ENCODE results near the gene PRAC2.

The PRAC2 gene

DNA sequence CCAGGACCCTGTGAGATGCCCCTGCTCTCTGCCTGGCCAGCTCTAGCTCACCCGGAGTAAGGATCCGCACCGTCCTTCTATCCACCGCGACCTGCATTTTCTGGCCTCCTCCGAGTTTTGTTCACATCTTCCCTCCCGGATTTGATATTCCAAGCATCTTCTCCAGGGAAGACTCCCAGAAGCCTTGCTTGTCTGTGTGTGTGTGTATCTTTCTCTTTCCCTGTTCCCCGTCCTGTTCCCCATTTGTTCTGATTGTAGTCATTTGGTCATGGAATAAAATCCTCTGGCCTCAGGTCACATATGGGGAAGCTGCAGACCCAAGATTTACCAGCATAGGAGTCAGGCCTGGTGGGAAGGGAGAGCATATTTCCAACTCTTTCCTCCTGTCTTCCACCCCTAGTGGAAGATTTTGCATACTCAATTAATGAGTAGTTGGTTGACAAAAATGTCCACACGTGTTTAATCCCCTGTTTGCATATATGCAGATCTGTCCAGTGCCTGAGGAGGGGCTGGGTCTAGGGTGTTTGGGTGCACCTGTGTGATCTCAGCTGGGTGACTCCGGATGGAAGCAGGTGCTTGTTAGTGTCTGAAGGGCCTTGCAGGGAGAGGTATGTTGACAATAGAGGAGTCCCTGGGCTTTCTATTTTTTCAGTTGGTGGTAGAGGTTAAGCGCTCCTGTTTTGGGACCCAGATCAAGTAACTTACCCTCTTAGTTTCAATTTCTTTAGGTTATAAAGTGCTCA lies 2.5 kb upstream of the PRAC2 start:
- no peak for DNase-seq (ENCODE audit: low spot score)

DNA sequence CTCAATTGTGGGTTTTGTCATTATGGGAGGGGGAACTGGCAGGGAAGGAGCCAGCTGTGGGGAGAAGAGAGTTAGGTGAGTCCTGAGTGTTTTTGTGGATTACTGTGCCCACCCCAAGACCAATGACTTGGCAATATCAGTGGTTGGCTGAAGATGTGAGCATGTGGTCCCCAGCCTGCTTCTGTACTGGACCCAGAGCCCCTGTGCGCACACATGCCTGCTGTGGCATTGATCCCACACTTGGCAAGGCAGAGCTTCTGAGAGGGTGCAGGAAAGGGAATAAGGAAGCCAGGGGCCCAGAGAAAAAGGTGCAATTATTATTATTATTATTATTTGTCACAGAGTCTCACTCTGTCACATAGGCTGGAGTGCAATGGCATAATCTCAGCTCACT lies 2.0 kb upstream of the PRAC2 start:
- no peak for DNase-seq (ENCODE audit: low spot score)

DNA sequence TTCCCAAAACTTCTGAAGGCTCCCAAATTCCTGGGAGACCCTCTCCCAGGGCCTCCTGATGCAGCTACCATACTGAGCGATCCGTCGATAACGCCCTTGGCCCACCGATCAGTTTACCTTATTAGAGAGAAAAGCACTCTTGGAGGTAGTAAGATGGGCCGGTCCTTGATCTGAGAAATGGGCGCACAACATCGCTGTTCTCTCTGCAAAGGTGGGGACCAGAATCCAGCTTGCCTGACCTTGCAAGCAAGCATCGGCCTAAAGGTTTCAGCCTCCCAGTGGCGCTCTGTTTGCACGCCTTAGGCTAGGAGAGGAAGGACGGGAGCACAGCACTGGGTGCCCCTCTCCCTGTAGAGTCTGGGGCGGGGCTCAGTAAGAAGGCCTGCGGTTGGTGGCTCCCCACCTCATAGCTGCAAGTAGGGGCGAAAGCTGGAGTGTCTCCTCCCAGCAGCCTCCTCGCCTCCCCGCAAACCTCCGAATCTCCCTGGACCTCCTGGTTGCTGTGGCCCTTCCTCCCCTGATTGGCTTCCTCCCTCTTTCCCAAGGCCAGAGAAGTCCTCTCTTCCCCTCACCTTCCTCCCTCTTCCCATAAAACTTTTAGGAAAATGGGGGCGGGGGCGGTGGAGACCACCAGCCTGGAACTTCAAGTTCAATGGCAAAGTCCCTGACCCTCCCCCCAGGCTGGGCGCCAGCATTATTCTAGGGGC lies 631 bp upstream of the PRAC2 start, which contains the start of gene PRAC1:
Gene PRAC1 (minus strand): TSS at position 318 of the 707 bp plus-strand sequence. CDS start 126 bp downstream, at position 192.
- DNase-seq (ENCODE audit: low spot score), result no peak

DNA sequence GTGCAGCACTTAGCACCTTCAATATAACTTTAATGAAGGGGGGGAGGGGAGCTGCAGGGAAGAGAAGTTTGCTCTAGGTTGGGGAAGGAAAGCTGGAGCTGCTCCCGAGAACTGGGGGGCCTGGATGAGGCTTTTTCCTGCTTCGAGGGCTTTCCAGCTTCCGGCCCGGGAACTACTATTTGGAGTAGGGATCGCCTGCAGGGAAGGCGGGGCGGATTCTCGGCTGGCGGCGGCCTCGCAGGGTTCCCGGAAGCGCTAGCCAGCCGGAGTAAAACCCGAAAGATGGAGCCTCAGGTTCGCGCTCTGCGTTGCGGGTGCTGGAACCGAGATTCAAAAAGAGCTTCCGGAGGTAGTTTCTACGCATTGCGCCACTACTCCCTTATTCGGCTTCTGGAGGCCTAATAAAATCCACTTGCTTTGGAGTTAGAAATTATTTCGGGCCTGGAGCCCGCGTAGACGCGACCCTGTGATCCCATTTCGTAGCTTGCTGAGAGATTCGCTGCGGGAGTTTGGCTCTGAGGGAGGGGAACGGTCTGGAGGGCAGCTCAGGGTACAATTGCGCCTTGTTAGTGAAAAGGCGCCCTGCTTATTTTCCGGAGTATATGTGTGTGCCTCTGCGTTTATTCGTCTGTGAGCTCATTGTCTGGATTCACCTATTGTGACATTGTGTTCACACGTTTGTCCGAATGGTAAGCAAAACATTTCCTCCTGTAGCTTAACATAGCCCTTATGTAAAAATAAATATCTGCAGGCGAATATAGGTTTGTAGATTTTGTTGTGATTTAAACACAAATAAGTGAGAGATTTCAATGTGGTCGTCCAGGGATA lies 652 bp downstream of the PRAC2 start:
- DNase-seq (ENCODE audit: low spot score), result no peak

DNA sequence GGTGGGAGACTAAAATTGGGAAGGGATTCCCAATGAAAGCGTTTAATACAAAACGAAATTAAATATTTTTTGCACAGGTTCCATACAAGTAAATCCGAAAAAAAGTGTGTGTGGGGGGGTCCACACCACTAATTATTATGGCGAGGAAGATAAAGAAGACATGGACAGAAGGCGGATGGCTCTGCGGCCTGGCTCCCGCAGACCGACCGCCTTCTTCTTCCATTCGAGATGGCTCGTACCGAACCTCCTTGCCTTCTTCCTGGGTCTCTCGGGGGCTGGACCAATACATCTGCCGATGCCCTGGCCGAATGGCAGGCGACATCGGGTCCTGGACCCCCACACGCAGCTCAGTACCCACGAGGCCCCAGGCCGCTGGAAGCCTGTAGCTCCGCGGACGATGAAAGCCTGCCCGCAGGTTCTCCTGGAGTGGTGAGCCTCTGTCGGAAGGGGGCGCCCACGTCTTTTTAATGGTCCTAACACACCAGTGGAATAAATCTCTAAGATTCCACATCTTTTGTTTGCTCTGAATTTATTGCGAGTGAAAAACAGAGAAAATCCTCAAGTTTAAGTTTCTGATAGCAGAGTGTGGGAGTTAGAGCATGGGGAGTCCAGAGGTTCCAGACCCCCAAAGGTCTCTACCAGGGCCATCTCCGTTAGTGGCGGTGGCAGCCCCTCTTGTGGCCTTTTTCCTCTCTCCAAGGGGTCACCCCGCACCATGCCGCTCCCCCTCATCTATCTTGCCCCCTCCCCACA lies 1.4 kb downstream of the PRAC2 start:
- peak; percentile 46 for DNase-seq (ENCODE audit: low spot score)

DNA sequence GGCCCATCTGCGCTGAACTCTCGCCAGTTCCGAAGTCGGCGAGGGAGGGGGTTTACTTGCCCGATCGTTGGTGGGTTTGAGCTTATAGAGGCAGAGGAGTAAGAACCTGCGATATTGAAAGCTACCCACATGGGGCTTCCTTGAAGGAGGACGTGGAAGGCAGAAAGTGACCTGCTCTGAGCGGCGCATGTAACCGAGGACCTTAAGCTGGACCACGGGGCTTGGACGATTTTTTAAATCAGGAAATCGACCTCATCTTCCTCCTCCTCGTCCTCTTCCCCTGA lies 2.0 kb downstream of the PRAC2 start:
- no peak for DNase-seq (ENCODE audit: low spot score)

DNA sequence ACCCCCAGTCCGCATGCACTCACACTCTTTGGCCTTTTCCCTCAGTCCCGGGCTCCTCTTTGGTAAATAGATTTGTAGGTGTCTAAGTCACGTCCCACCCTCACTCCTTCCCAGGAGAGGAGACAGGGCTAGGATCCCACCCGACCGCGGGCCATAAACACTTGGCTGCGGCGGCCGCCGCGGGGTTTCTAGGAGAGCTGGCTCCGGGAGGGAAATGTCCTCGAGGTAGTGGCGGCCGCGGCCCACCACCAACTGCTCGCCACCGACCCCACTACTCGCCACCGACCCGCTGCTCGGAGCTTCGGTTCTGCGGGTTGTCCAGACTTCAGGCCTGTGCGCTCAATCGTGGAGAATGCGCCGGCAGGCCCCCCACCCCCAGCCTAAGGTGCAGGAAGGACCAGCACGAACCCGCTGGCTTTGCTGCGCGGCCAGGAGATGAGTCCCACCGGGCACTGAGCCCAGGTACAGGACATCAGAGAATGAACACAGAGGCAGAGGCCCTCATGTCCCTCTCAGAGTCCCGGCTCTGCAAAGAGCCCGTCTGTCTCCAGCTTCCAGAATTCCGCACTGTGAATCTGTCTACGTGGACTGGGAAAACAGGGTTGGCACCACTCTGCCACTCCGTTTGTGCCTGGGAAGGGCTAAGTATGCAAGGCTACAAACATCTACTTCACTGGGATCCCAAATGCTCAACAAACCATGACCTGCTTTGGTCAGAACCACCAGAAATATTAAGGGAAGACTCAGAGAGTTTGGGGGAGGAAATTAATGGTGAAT lies 2.5 kb downstream of the PRAC2 start:
- DNase-seq (ENCODE audit: low spot score), result no peak

DNA sequence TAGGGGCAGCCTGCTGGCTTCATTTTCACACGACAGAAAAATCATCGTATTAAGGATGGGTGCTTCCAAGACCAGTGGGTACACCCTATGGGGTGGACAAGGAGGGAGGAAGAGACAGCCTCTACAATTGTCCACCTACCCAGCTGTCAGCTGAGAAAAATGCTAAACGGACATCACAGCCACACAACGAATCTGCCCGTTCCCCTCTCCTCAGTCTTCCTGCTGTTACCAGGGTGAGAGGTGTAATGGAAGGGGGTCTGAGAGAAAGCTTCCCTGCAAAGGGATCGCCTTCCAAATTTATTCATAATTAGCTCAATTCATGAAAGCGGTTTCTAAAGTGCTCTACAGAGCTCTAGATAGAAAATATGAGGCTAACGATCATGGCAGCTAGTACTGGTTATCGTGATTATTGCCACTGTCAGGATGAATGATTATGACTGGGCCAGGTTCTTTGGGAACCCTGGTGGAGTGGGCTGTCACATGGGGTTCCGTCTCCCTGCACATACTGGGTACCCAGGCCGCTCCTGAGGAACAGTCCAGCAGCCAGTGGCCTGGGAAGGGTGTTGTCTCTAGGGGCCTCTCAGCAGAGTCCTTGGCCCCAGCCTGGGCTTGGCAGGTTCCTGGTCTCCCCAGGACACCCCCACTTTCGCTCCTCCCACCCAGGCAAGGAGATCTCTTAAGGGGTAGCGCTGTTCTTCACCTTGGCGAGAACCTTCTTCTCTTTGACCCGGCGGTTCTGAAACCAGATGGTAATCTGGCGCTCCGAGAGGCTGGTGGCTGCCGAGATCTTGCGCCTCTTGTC lies 3.3 kb downstream of the PRAC2 start:
- DNase-seq (ENCODE audit: low spot score), result no peak

DNA sequence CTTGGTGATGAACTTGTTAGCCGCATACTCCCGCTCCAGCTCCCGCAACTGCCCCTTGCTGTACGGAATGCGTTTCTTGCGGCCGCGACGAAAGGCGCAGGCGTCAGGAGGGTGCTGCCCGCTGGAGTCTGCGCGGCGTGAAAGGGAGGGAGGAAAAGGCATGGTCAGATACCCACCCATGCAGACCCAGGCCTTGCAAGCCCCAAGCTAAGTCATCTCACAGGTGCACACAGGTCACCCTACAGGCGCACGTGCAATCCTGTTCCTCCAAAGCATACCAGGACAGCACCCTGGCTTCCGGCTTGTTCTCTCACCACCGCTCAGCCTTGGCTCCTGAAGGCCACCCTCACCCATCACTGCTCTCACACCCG lies 3.9 kb downstream of the PRAC2 start:
- DNase-seq (ENCODE audit: low spot score), result no peak

DNA sequence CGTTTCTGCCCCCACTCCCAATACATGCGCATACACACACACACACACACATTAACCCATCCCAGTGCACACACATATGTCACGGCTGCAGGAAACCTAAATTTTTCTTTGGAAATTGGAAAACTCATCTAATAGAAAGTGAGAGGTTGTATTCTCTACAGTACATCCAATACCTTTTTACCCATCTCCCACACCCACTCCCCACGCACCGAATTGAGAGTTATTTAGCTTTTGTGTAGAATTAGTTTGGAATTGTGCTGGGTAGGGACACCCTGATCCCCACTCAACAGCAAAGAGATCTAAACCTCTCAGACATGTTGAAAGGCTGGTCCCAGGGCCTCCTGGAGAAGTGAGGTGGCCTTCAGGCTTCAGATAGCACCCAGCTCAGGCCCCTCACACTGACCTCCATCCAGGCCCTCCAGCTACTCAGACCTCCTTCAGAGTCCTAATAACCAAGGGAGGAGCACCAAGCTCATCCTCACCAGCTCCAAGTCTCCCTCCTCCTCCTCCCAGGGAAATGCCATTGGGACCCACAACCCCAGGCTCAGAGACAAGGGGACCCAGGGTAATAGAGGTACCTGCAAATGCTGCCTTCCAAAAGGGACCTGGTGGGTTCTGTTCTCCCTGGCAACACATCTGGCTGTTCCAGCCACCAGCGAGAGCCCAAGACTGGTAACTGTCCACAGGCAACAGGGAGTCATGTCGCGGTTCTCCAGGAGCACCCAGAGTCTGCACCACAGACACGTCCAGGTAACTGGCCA lies 4.6 kb downstream of the PRAC2 start:
- no peak for DNase-seq (ENCODE audit: low spot score)

DNA sequence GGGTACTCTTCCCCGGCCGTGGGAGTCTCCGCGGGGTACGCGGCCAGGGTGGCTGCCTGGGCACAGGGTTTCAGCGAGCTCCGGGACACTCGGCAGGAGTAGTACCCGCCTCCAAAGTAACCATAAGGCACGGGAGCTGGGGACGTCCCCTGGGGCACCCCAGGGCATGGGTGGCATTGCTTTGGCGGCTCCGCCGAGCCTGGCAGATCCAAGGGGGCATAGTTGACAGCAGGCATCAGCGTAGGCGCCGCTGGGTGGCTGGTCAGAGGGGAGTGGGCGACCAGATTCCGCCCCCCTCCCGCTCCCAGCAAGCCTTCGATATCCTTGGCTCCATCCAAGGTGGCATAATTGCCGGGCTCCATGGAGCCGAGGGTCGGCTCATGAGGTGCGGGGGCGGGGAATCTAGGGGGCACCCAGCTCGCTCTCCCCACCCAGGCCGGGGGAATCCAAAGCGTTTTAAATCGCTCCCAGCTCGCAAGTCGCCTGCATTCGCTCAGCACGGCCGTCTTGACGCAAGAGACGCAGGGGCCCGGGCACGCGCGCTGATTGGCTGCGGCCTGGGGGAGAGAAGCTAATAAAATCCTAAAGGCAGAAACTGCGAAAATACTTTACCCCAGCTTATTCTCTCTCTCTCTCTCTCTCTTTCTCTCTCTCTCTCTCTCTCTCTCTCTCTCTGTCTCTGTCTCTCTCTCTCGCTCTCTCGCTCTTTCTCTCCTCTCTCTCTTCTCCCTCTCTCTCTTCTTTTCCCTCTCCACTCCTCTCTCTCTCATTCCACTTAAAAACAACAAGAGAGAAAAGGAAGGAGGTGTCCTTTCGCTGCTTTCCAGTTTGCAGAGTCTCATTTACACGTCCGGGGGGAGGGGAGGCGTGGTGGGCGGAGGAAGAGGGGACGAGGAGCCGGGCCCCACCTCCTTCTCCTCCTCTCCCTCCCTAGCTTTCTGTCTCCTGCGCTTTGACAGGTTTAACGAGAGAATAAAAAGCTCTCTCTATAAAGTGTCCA lies 5.5 kb downstream of the PRAC2 start, which contains the start of gene HOXB13:
Gene HOXB13 (minus strand): TSS at position 519 of the 1,000 bp plus-strand sequence. CDS start 157 bp downstream, at position 362.
- no peak for DNase-seq (ENCODE audit: low spot score)

DNA sequence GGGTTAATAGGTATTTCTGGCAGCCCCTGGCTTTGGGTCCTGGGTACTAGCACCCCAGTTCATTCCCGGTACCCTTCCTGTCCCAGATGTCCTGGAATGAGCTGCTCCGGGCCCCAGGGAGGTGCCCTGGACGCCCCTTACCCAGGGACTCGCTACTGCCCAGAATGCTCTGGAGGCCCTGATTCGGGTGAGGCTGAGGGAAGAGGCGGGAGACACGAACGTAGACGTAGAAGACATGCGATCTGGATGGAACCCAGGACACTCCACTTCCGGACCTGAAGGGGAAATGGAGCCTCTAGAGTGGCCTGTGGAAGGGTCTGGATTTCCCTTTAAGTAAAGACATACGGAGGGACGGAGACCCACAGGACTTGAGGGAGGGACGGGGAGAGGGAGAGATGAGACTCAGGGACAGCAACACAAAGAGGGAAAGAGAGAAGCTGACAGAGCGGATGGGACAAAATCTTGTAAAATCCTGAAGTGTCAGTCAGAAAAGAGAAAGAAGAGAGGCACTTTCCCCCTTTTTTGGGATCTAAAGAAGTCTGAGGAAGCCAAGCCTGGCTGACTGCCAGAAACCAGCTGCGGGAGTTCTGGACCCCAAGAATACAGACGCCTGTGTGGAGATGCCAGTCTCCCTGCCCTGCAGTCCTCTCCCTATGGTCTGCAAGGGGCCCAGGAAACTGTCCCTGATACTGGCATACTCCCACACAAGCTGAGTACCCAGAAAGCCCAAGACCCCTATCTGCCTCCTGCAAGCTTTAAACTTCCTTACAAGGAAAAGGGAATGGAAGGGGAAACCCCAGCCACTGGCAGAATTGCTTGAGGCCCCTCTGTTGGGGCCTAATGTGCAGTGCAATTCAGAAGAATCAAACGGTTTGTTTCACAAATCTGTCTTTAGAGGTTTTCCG lies 6.6 kb downstream of the PRAC2 start:
- DNase-seq (ENCODE audit: low spot score), result no peak

DNA sequence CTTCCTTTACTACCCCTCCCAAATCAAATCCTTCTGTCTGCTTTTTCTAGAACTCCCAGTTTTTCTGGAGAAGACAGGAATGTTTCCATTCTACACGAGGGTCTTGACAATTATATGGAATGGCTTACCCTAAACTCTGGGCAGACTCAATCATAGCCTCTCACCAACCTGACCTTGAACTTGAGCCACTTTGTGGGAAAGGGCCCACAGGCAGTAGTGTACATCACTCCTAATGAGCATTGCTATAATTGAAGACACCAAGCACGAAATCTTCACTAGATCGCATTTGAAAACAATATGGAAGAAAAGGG lies 7.2 kb downstream of the PRAC2 start:
- no peak for DNase-seq (ENCODE audit: low spot score)

DNA sequence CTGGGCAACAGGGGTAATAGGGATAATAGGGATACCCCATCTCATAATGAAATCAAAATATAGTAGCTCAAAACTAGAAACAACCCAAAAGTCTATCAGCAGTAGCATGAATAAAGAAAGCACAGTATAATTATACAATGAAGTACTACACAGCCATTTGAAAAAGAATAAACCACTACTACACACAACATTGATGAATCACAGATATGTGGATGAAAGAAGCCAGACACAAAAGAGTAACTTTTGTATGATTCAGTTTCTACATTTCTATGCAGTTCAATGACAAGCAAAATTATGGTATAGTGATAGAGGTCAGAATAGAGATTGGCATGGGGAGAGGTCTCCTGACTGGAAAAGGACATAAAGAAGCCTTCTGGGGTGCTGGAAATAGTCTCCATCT lies 8.4 kb downstream of the PRAC2 start:
- DNase-seq (ENCODE audit: low spot score), result no peak

DNA sequence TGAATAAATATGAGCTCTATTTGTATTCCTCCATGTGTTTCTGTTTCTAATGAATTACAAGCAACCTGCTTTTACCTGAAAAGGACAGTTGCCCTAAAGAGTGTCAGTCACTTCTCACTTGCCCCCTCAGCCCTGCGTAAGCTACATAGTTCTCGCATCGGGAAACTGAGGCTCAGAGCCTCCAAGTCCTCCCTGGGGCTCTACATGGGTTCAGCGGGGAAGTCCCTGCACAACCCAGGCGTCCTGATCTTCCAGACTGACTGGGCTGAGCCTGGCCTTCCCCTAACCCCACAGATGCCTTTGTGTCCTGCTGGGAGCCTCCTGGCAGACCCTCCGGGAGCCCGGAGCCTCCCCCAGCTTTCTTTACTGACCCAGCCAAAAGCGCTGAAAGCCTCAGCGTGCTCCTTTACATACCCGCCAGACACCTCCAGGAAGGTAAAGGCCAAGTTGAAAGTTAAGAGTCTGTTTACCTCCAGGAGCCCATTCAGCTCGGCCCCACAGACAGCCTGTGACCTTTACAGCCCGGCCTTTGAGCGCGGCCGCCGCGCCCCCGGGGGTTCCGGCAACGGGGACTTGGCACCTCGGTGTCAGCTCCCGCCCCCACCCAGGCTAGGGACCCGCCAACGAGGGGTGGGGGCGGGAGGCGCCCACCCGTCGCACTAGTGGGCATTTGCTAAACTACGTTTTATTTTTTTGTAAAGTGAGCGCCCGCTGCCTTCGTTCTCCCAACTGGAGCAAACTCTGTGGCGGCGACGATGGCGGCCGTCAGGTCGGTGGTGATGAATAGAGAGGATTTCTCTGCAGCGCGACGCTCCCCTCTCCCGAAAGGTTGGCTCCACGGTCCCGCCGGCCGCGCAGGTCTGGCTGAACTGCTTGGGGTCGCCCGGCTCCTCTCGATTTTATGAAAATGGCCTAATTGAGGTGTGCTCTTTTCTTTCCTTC lies 10.0 kb downstream of the PRAC2 start:
- DNase-seq (ENCODE audit: low spot score), result no peak

DNA sequence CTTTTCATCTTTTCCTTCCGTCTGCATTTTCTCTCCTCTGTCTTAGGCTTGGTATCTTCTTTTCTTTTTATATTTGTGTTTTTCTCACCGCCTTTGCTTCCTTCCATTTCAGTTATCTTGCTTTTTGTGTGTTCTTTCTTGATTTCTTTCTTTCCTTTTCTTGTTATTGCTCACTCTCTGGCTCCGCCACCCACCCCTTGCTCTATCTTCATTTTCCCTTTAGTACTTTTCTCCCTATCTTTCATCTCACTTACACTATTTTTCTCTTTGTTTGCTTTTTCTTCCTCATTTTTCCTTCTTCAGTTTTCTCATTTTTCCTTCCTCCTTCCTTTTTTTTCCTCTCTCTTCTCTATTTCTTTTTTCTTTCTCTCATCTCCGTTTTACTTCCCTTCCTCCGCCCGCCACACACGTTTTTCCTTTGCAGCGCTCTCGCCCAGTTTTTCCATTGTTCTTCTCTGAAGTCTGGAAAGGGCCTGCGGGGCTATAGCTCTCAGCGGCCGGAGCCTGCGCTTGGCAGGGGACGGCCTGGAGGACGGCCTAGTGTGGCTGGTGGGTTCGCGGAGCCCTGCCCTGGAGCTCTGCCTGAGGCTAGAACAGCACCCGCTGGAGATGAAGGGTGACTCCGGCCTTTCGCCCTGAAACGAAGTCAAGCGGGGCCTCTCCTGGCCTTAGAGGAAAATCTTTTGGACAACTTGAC lies 10.8 kb downstream of the PRAC2 start:
- no peak for DNase-seq (ENCODE audit: low spot score)

Data from germinal center (tissue), 1 donor.